ENCODE data around the gene B4GALT1.

The B4GALT1 gene

DNA sequence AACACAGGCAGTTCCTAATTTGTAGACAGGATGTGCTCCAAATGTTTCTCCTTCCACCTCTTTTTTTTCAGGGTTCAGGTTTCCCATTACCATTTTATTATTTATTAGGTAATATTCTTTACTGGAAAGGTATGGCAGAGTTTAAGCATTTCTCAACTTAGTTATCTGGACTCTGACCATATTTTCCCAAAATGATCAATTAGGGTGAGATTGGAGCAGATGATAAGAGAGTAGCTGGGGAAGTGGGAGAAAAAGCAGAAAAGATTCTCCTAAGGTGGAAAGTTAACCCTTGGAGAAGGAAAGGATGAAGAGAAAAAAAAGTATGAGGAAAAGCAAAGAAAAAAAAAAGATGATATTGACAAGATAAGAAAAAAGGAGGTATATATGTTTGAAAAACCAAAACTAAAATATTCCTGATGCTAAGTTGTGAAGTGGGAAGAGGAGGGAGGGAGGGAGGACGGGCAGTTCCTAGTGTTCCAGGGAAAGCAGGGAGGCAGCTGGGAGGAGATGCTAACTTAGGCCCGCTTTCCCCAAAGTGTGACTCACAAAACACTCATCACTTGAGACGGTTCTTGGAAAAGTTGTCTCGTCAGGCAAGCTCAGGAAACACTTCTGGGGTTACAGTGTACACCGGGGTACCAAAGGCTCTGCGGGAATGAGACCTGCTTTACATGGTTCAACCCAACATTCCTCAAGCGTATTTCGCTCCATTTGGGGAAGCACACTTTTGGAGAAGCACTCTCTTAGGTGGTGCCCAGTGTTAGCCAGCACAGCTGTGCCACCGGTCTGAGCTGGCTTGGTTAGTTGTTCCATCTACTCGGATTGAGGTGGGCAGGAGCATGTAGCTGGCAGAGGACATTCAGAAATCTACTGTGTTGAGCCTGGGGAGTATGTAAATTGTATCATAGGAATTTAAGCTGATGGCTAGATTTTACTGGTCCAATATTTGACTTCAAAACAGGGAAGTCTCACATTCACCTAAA is 35.1 kb downstream of the B4GALT1 start:
- no peak overlapping the region for H3K4me3 ChIP-seq (ENCODE audit: low read length)
- no peak for TF ChIP-seq ZNF274 (IDR thresholded peaks at IDR 0.05; ENCODE audit: low read depth, low read length)

DNA sequence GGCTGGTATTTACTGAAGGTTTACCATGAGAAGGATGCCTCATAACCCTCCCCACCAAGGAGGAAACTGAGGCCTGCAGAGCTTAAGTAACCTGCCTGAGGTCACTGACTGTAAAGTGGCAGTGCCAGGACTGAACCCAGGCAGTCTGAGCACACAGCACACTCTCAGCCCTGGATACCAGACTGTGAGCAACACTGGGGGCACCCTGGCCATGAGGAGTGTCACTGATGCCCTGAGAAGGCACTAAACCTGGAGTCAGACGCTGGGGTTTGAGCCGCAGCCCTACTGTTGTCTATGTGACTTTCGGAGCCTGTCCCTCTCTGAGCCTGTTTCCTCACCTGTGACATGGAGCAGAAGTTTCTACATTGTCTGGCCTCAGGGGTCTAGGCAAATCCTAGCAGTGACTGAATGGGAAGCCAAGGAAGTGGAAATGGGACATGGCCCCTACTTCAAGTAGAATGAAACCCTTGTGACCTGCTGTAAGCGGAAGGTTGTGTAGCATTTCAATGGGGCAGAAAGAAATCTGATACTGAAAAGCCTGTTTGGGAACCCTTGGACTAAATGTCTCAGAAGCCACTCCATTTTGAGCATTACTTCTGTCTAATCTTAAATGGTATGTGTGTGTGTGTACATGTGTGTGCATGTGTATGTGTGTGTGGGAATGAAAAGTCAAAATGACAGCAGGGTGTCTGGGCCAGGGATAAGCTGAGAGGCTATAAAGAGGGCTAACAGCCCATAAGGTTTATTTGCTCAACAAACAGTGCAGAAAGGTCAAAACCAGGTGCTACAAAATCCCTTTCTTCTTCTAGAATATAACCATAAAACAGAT is 36.0 kb downstream of the B4GALT1 start:
- no peak for TF ChIP-seq ZNF274 (IDR thresholded peaks at IDR 0.05; ENCODE audit: low read depth, low read length)
- no peak overlapping the region for H3K4me3 ChIP-seq (ENCODE audit: low read length)

DNA sequence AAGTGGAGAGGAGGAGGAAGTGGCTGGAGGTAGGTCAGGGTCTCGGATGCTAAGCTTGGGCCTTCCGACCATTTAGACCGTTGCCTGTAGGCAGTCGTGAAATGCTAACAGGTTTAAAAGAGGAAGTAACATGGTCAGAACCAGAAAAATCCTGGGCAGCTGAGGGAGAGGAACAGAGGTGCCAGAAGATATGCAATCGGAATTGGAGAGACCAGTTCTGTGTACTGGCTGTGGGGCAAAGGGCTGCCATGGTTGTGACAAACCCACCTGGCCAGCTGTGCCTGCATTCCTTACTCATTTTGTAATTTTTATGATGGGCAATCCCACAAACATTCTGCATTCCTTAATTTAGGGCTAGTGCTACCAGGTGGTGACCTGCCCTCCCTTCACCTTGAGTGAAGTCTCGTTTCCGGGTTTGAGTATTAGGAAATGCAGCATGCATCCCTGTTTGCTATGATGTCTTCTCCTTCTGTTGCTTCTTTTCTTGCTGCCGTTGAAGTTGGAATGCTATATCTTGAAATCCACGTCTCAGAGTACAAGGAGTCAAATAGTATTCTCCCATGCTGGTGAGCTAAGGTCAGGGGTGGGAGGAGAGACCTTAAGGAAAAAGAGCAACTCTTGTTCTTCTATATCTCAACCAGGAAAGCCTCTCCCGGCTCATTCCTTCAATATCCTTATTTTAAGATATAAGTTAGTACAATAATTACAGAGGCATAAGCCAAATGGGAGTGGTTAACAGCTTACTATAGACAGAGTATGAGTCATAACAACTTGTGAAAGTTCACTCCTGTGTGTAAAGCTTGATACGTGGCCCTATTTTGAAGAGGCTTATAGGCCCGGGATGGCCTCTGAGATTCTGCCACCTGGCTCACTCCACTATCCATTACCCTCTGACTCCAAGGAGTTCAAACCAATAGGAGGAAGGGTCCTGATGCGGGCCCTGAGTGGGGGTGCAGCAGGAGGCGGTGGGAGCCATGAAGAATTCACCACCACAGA is 37.0 kb downstream of the B4GALT1 start:
- no peak overlapping the region for H3K4me3 ChIP-seq (ENCODE audit: low read length)
- TF ChIP-seq ZNF274 (IDR thresholded peaks at IDR 0.05; ENCODE audit: low read depth, low read length), result no peak

- TF ChIP-seq ZNF274 (IDR thresholded peaks at IDR 0.05; ENCODE audit: low read depth, low read length), result no peak
- no peak overlapping the region for H3K4me3 ChIP-seq (ENCODE audit: low read length)
Measured at GRCh38 chr9:33129251-33129885, 37.8 kb downstream of the B4GALT1 start.

- no peak for TF ChIP-seq ZNF274 (IDR thresholded peaks at IDR 0.05; ENCODE audit: low read depth, low read length)
- H3K4me3 ChIP-seq (ENCODE audit: low read length), result no peak overlapping the region
Measured at GRCh38 chr9:33128570-33128969, 38.6 kb downstream of the B4GALT1 start.

DNA sequence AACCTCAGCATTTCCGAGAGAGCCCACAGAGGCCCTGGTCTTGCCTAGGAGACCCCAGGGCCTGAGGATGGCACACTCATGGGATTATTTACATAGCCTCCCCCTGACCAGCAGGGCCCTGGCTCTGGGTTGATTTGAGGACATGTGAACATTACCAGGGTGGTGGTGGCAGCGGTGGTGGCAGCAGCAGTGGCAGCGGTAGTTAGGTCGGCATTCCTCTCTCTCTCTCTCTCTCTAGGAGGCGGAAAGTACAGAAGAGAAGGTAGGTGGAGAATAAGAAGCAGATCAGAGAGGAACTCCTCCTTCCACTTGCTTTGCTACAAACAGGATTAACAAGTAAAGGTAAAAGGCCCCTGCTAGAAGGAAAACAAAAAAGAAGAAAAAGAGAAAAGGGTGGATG is 39.3 kb downstream of the B4GALT1 start:
- H3K4me3 ChIP-seq (ENCODE audit: low read length), result no peak overlapping the region
- no peak for TF ChIP-seq ZNF274 (IDR thresholded peaks at IDR 0.05; ENCODE audit: low read depth, low read length)

GRCh38 chr9:33125871-33126823 is 41.0 kb downstream of the B4GALT1 start:
- no peak overlapping the region; the same call in 1 of the 2 replicates for H3K4me3 ChIP-seq (ENCODE audit: low read length)
- no peak for TF ChIP-seq ZNF274 (IDR thresholded peaks at IDR 0.05; ENCODE audit: low read depth, low read length)

DNA sequence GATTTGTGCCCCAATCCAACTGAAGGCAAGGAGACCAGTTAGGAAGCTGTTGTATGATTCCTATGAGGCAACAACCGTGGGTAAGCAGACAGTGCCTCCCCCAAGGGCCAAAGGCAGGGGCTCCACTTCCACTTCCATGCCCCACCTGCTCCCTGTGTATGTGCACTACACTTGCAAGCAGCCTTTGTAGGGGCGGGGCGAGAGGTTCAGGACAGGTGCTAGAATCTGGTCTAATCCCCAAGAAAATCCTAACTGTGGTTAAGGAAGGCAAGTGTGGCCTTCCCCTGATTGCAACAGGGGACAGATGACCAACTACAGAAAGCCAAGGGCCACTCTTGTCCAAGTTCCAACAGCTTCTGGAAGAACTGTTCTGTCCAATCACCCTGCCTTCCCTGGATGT is 41.7 kb downstream of the B4GALT1 start:
- no peak for TF ChIP-seq ZNF274 (IDR thresholded peaks at IDR 0.05; ENCODE audit: low read depth, low read length)
- no peak overlapping the region for H3K4me3 ChIP-seq (ENCODE audit: low read length)

DNA sequence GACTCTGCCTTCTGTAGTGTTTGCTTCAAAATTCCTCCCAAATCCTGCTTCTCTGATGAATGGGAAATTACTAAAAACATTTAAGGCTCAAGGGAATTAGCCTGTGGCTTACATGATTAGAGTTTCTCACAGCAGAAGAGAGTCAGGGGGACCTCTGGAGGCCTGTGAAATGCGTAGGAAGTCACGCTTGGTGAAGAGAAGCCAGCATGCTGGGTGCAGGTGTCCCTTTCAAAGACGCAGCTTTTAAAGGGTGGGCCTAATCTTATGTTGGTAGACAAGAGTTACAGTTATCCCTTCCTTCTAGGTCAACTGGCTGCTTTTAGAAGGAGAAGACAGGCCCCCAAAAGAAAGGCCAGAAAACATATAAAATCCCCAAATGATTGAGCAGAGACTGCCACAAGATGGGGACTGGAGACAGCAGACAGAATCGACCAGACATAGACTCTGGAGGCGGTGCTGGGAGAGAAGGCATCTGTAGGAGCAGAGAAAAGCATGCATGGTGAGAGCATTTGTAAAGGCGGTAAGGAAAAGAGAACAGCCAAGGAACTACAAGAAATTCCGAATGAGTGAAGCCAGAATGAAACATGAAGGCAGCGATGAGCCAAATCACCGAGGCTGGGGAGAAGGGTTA is 42.3 kb downstream of the B4GALT1 start:
- H3K4me3 ChIP-seq (ENCODE audit: low read length), result no peak overlapping the region
- TF ChIP-seq ZNF274 (IDR thresholded peaks at IDR 0.05; ENCODE audit: low read depth, low read length), result no peak

- TF ChIP-seq ZNF274 (IDR thresholded peaks at IDR 0.05; ENCODE audit: low read depth, low read length), result no peak
- H3K4me3 ChIP-seq (ENCODE audit: low read length), result no peak overlapping the region
Measured at GRCh38 chr9:33124046-33124445, 43.1 kb downstream of the B4GALT1 start.

- no peak overlapping the region for H3K4me3 ChIP-seq (ENCODE audit: low read length)
- TF ChIP-seq ZNF274 (IDR thresholded peaks at IDR 0.05; ENCODE audit: low read depth, low read length), result no peak
Measured at GRCh38 chr9:33123407-33124031, 43.6 kb downstream of the B4GALT1 start.

Measured in GM08714 (cell line).